ENCODE data around the gene CAPN10.
"Not testable (repeated sequence)": the region's sequence is repeated elsewhere in the genome, so short reads cannot be mapped to it uniquely, and the experiment has no call there.

CAPN10 gene

DNA sequence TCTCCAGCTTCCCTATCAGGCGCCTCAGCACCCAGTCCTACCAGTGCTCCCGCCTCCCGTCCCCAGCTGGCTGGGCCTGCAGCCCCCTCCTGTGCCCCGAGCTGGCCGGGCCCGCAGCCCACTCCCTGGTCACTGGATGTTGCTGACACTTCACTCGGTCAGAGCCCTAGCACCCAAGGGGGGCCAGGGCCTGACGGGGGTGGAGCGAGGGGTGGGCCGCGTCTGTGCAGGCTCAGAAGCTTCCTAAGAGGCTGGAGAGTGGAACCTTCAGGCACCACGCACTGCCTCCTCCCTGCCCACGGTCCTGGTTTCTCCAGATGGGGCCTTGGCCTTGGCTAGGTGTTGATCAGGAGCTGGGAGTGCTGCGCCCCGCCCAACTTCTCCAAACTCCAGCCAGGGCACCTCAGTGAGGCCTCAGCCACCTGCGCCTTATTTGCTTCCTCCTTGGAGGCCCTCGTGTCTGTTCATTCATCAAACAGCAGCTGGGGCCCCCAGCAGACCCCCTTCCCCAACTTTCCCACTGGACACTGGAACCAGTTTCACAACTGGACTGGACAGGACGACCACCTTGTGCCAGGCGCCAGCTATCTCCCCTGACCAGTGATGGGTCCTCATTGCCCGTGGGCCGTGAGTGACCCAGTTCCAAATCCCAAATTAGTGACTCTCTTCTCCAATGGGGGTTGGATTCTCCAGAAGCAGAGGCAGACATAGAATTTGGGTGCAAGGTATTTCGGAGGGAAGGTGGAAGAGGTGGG is 16.7 kb downstream of the CAPN10 start:
- no peak for DNase-seq (ENCODE audit: low read depth)

DNA sequence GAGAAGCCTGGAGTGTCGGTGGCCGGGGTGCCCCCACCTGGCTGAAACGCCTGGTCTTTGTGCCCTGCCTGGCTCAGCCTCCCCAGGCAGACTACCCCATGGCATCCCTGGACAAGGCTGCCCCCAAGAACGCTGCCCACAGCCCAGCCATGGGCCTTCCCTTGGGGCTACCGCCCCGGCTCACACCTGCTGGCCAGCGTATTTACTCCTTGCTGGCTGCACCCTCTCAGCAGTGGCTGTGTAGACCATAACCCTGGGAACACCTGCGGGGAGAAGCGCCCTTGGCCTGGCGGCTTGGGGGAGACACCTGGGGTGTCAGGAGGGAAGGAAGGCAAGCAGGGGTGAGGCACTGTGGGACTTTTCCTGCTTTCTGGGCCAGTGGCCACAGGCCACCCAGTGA is 17.3 kb downstream of the CAPN10 start:
- DNase-seq (ENCODE audit: low read depth) = no peak

DNA sequence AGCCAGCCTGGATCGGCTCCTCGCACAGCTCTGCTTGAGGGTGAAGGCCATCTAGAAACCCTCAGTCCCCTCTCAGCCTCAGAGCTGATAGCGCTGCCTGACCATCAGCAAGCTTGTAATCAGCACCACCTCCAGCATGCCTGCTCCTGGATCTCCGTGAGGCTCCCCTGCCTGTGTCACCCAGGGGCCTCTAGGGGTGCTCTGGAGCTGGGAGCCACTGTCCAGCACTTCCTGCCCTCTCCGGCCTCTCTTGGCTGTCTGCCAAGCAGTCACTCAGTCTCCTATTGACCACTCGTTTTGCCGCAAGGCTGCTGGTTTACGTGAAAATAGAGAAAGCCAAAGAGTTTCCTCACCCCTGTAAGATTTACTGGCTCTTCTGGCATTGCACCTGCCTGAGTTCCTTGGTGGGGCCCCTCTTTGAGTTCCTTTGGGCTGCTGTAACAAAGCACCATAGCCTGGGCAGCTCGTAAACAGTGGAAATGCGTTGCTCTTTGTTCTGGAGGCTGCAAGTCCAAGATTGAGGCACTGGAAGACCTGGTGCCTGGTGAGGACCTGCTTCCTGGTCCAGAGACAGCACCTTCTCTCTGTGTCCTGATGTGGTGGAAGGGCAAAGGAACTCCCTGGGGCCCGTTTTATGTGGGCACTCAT is 17.9 kb downstream of the CAPN10 start:
- no peak for DNase-seq (ENCODE audit: low read depth)

DNA sequence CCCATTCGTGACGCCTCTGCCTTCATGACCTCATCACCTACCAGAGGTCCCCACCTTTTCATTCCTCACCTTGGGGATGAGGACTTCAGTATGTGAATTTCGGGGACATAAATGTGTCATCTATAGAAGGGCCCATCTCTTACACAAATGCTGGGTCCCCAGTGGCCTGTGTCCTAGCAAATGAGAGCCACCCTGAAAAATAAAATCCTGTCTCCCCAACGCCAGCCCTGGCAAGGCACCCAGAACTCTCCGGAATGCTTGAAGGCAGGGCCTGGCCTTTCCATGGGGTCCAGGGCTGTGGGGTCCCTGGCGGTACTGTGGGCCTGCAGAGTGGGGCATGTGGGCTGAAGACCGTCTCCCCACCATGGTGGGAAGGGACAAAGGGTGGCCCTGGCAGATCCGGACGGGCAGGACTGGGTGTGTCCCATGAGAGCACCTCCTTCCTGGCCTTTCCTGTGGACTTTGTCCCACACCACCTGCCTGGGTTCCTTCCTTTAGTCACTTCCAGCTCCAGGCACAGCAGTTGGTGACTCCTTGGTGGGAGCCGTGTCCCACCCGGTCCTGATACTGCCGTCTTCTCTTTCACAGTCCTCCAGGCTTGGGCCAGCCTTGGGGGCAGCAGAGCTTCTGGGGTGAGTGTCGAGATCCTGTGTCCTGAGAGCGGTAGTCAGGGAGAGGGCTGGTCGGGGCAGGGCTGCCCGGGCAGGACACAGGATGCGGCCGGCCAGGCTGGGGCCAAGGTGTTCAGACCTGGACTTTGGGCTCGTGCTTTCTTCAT is 18.6 kb downstream of the CAPN10 start:
- DNase-seq (ENCODE audit: low read depth) = no peak

DNA sequence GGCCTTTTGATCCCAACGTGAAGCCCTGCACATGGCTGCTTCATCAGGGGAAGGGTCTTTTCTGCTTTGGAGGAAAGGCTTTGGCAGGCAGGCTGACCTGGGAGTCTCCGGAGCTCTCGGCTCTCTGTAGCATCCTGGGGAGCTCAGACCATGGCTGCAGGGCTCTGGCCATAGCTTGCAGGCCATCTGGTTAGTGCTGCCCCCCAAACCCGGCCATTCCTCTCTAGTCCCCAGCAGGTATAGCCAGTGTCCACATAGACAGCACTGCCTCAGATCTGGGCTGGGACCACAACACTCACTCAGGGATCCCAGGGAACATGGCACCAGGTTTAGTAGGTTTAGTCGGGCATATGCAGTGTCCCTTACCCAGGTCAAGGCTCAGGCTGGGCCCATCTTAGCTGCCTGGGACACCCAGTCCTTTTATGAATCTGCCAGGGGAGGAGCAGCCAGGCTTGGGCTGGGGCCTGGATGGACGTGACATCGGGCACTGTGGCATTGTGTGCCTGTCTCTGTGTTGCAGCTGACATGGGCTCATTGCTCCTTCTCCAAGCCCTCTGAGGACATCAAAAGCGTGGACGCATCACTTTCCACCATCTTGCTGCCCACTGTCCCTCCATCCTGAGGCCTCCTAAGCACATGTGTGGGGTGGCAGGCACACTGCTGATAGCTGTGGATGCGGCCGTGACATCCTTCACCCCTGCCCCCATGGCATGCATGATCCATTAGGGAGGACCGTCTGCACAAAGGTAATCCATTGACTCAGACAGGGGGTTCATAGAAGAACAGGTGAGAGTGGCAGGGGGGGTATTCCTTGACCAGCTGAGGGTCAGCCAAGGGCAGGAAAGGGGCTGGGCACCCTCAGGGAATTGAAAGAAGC is 19.6 kb downstream of the CAPN10 start:
- no peak for DNase-seq (ENCODE audit: low read depth)

DNA sequence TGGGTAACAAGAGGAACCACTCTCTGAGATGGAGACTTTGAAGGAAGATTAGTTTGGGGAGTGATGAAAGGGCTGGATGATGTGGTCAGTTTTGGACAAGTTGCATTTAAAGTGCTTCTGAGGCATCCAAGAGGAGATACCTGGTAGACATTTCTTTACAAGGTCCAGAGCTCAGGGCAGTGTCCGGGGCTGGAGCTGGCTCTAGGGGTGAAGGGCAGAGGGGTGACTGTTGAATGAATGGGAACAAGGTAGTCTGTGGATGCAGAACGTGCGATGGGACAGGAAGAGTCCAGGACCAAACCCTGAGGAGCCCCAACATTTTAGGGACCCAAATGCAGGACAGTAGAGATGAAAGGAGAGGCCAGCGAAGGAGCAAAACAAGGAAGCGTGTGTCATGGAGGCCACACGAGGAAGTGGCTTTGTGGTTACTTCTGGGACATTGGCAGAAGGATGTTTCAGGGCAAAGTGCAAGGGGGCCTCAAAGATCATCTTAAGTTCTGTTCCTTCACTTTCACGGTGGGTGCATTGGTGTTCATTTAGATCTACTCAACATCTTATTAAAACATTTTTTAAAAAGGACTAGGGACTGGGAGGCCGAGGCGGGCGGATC is 25.2 kb downstream of the CAPN10 start:
- no peak for DNase-seq (ENCODE audit: low read depth)

DNA sequence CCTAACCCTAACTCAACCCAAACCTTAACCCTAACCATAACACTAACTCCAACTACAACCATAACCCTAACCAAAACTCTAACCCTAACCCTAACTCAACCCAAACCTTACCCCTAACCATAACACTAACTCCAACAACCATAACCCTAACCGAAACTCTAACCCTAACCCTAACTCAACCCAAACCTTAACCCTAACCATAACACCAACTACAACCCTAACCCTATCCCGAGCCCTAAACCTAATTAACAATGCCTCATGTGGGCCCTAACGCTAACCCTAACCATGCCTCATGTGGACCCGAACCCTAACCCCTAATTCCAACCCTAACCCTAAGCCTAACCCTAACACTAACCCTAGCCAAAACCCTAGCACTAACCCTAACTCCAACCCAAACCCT is 27.2 kb downstream of the CAPN10 start:
- no peak for DNase-seq (ENCODE audit: low read depth)

DNA sequence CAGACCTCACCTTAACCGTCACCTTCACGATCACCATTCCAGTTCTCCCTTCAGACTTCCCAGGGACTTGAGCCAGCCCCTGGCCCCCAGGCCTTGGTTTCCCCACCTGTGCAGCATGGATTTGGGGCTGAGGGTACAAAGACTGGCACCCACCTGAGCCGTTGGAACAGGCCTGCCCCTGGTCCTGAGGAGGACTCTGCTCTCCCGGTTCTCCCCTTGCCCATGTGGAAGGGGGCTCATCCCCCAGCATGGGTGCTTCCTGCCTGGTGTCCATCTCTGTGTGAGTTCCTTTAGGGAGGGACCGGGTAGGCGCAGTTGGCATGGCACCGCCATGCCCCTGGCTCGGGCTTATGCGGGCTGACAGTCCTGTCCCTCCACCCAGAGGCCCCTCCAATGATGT is 27.9 kb downstream of the CAPN10 start:
- DNase-seq (ENCODE audit: low read depth) = no peak

DNA sequence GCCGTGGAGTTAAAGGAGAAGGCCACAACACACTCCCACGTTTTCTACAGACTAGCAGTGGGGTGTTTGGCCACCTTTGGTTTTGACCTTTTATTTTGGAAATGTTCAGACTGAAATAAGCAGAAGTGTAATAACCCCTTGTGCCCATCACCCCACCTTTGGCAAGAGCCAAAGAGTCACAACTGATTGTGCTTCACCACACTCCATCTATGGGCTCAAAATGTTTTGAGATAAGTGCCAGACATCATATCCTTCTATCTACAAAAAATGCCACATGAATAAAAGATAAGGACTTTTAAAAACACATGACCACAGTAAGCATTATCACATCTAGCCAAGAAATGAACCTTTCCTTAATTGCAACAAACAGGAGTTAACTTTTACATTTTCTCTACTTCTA is 28.9 kb downstream of the CAPN10 start:
- DNase-seq (ENCODE audit: low read depth) = no peak

DNA sequence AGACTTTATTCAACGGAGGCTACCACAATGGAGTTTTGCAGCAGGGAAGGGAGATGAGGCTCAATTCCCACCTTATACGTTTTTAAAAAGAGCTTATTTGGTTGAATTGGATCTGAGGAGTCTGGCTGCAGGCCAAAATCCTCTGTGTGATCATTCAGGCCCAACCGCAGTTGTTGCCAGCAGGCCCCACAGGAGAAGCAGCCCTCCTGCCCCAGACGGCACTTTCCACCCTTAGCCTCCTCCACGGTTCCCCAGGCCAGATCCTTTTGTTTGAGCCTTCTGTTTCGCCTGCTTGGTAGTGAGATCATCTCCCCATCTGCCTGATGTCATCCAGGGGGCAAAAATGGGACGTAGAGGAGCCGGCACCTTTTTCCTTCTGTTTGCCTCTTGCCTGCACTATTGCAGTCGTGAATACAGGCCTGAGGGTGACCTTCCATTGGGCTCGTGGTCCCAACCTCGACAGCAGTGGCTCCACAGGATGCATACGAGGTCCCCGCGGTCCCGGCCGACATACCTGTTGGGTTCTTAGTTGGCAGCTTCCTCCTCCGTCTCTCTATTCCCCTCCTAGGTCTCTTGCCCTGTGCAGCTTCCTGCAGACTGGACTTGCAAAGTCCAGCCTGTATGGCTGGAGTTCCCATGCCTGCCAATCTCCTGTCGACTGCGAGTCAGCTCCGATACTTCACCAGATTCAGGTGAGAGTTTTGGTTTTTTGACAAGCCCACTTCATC is 29.4 kb downstream of the CAPN10 start:
- DNase-seq (ENCODE audit: low read depth) = no peak

DNA sequence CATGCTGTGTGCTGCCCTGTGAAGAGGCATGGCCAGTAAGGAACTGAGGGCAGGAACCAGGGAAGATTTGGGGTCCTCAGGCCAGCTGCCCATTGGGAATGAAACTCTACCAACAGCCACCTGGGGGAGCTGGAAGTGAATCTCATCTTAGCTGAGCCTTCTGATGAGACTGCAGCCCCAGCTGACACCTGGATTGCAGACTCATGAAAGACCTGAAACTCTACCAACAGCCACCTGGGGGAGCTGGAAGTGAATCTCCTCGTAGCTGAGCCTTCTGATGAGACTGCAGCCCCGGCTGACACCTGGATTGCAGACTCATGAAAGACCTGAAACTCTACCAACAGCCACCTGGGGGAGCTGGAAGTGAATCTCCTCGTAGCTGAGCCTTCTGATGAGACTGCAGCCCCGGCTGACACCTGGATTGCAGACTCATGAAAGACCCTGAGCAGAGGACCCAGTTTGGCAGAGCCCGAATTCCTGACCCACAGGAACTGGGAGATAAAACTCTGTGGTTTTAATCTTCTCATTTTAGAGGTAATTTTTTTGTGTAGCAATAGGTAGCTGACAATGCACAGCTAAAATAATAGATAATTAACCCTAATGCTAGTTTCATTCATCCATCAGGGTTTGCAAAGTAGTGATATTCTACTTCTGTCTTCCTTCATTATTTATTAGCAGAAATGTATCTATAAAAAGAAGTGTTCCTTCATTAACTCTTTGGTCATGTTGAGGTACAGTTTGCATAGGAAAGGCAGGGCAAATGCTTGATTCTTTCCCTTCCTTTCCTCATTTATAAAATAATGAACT is 30.5 kb downstream of the CAPN10 start:
- DNase-seq (ENCODE audit: low read depth) = not testable (repeated sequence)

DNA sequence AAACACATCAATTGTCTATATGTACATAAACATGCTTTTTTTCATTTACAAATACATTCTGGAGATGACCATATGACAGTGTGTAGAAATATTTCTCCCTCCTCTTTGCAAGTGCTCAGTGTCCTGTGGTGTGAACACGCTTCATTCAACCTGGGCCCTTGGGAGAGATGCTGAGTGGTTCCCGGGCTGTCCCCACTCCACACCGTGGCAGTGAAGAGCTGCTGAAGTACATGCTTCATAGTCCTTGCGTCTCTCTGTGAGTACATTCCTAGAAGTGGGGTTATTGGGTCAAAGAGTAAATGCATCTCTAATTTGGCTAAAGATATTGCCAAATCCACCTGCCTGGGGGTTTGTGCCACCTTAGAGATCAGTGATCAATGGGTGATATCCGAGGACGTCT is 32.2 kb downstream of the CAPN10 start:
- DNase-seq (ENCODE audit: low read depth) = no peak

DNA sequence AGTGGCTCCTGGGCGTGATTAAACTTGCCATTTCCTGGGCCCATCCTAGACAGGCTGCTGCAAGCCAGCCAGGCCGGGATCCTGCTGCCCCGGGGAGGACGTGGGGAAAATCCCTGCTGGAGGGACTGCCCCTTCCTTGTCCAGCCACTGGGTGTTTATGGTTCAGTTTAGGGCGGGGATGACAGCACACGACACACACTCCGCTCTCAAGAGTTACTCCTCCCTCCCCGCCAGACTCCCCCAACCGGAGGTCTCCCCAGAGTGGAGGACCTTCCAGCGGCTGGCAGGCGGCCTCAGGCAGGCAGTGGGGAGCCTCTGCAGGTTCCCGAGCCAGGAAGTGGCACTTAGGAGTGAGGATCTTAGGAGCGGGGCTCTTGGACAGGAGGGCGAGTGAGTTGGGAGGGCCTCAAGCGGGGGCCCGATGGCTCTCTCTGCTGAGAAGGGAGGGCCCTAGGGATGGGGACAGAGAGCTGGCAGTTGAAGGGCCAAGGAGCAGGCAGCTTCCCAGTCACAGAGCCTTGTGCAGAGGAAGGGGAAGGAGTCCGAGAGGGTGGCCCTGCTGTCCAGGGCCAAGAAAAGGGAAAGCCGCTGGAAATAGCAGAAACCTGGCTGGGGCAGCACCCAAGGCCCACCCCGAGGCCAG is 33.1 kb downstream of the CAPN10 start:
- no peak for DNase-seq (ENCODE audit: low read depth)

DNA sequence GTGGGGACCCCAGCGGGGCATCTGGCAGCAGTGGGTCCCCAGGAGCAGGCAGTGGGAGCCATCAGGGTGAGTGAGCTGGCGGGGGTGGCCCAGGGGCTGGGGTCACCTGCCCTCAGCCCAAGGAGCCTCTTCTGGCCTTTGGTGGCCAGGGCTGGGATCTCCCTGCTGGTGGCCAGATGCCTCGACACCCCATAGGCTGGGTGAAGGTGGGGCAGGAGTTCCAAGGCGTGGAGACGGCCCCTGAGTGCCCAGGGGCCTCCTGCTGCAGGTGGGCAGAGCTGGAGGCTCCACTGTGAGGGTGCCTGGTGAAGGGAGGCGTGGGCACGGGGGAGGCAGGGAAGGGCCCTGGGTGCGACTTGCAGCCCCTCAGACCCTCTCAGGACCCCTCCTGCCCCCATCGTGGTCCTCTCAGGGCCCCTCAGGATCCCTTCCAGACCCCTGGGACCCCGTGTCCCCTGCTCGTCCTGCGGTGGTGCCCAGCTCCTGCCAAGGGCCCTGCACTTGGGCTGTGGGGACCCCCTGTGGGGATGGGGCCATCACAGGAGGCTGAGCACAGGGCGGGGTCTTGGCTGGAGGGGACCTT is 33.7 kb downstream of the CAPN10 start:
- DNase-seq (ENCODE audit: low read depth) = no peak

DNA sequence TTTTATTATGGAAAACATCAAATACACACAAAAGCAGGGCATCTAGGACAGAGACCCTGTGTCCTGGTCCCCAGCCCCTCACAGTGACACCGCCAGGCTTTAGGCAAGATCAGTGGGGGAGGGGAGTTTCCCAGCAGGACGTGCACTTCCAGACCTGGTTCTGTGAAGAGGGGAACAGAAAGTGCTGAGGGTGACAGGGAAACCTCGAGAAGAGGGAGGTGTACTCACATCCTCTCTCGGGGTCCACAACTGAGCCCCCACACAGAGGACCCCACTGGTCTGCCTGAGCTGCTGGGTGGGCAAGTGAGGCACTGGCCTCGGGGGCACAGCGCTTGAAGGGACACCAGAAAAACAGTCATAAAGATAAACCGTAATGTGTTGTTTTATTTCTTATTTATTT is 34.3 kb downstream of the CAPN10 start:
- DNase-seq (ENCODE audit: low read depth) = no peak

DNA sequence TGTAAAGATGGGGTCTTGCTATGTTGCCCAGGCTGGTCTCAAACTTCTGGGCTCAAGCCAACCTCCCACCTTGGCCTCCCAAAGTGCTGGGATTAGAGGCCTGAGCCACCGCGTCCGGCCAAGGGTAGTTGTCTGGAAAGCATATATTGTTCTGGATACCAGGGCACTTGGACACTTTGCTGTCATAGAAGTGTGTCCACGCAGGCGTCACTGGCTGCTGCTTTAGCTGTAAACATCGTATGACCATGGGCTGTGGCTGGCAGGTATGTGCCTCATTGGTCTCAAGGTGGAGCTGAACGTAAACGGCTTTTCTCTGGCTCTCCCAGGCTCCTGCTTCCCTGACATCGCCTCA is 35.5 kb downstream of the CAPN10 start:
- DNase-seq (ENCODE audit: low read depth) = no peak

DNA sequence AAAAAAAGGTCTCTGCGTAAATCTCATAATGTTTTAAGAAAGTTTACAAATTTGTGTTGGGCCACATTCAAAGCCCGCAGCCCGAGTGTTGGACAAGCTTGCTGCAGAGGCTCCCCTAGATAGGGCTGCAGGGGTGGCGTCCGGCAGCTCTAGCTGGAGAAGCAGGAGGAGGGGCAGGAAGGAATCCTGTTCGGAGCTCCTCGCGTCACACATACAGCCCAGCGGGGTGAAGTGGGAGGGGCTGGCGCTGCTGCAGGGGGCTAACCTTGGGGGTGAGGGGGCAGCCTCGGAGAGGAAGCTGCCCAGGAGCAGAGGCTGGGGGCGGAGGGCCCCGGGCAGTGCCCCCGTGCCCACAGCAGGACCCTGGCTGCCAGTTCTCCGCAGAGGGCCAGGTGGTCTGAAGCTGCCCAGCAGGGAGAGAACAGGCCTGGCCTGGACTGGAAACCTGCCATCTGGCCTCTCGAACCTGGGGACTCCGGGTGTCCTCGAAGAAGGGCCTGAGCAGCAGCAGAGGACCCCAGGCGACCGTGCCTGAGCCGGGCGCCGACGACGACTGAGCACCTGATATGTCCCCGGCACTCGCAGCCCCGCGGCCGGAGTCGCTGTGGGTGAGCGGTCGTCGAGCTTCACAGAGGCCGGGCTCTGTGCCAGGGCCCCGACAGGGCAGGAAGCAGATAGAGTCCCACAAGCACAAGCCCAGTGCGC is 36.1 kb downstream of the CAPN10 start:
- DNase-seq (ENCODE audit: low read depth) = peak; percentile 34

DNA sequence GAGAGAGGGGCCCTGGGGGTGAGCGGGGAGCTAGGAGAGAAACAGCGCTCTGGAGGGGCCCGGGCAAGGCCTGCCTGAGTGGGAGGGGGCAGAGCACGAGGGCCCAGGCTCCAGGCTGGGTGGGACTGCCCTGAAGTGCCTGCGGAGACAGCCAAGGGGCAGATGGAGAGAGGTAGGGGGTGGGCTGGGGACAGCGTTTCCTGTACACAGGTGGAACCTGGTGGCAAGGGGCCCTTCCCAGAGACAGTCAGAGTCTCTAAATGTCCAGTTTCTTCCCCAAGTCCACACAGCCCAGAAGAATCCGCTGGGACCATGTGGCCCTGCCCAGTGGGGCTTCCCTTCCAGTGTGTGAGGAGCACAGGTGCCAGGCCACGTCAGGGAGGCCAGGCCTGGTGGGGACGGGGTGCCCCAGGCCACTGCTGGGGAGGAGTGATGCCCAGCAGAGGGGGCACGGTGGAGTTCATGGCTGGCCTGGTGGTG is 37.0 kb downstream of the CAPN10 start:
- no peak for DNase-seq (ENCODE audit: low read depth)

Data from stimulated activated CD8-positive, alpha-beta memory T cell treated with anti-CD3 and anti-CD28 coated beads, Interleukin-4, amount 100 ng/mL, for 24 hours (primary cell).